PC-3 (cell line): ENCODE data around the gene MGA.
"Not testable (repeated sequence)": the region's sequence is repeated elsewhere in the genome, so short reads cannot be mapped to it uniquely, and the experiment has no call there.

Source experiments
- EZH2 ChIP-seq: fragments of 300-600 bp; sonication (generic); IDR thresholded peaks from one replicate; pipeline ENCODE4 v1.6.1; 2017; ENCODE audit warnings: antibody characterized with exemption, mild to moderate bottlenecking, low read length; ENCODE audit not compliant: unreplicated experiment
- EZH2phosphoT487 ChIP-seq: fragments of 300-600 bp; sonication (generic); IDR thresholded peaks from 2 replicates; pipeline ENCODE4 v1.6.1; 2018; ENCODE audit warnings: mild to moderate bottlenecking, antibody characterized with exemption, low read length, borderline replicate concordance
- TF ChIP-seq, protein P1 (sequence below): fragments of 300-600 bp; sonication (generic); conservative IDR thresholded peaks from 2 replicates; pipeline ENCODE4 v1.5.1; 2017; ENCODE audit warnings: antibody characterized with exemption, low read depth, mild to moderate bottlenecking, low read length

DNA sequence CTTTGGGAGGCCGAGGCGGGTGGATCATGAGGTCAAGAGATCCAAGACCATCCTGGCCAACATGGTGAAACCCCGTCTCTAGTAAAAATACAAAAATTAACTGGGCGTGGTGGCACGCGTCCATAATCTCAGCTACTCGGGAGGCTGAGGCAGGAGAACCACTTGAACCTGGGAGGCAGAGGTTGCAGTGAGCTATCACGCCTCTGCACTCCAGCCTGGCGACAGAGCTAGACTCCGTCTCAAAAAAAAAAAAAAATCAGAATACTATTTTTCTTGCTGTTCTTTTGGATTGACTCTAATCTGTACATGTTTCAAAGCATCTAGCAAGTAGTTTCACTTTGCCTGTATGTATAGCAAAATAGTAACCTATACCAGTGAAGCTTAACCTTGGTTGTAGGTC, 75.3 kb downstream of the MGA start:
- TF ChIP-seq, protein P1, sequence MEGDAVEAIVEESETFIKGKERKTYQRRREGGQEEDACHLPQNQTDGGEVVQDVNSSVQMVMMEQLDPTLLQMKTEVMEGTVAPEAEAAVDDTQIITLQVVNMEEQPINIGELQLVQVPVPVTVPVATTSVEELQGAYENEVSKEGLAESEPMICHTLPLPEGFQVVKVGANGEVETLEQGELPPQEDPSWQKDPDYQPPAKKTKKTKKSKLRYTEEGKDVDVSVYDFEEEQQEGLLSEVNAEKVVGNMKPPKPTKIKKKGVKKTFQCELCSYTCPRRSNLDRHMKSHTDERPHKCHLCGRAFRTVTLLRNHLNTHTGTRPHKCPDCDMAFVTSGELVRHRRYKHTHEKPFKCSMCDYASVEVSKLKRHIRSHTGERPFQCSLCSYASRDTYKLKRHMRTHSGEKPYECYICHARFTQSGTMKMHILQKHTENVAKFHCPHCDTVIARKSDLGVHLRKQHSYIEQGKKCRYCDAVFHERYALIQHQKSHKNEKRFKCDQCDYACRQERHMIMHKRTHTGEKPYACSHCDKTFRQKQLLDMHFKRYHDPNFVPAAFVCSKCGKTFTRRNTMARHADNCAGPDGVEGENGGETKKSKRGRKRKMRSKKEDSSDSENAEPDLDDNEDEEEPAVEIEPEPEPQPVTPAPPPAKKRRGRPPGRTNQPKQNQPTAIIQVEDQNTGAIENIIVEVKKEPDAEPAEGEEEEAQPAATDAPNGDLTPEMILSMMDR: not testable (repeated sequence)
- not testable (repeated sequence) for TF ChIP-seq EZH2, EZH2phosphoT487
